GM19035 (cell line): ENCODE results near the gene ABCC6.
"Not testable (repeated sequence)": the region's sequence is repeated elsewhere in the genome, so short reads cannot be mapped to it uniquely, and the experiment has no call there.

Experiments used
- ATAC-seq: cut with Tn5 transposase; IDR thresholded peaks from one replicate; pipeline ENCODE4 v1.9.1; 2021; ENCODE audit not compliant: unreplicated experiment

ABCC6 gene

DNA sequence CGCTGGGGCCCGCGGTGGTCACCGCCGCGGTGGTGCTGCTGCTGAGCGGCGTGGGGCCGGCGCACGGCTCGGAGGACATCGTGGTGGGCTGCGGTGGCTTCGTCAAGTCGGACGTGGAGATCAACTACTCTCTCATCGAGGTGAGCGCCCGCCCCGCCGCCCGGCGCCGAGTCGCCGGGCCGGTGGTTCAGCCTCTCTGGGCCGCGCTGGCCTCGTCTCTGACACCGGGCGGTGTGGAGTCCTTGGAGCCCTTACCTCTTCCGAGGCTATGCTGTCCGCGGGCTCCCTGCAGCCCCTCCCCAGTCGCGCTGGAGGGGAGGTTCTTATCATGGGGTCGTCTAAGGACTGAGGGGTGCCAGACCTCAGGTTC is 9.4 kb upstream of the ABCC6 start:
- peak; percentile 48 for ATAC-seq

DNA sequence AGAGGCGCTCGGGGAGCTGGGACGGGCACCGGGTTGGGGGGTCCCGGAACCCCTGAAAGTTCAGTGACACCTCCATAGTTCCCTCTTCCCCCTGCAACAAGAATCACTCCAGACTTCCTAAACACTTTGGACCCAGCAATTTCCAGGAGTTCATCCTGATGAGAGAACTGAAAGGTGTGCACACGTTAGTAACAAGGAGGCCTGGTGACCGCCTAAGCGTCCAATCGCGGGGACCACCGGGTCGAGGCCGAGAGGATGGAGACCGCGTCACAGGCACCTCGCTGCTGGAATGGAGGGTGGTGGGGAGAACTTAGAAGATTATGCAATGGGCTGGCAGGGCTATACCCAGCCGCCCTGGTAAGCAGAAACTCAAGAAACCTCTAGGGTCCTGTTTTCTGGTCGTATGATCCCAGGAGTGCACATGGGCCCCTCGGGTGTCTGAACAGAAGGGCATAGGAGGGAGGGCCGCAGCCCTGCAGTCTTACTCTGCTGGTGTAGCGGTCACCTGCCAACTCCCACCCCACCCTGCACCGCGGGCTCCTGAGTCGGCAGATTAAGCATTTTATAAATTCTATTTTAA is 458 bp upstream of the ABCC6 start:
- ATAC-seq, result not testable (repeated sequence)

DNA sequence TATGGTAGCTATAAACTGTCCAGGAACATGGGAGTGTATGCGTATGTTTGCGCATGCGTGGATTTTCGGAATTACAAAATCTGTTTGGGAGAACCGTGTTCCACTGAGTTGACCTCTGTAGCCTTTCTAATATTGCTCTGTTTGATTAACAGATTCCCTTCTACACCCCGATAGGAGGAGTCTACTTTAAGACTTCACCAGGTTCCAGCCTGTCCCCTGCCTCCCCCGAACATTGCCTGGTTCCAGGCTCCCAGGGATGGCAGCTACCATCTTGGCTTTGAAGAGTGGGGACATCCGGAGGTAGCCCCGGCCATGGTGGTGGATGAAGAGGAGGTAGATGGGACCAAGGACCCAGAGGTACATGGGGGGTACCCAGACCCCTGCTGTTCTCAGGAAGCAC is 1.9 kb downstream of the ABCC6 start:
- ATAC-seq, result not testable (repeated sequence)

DNA sequence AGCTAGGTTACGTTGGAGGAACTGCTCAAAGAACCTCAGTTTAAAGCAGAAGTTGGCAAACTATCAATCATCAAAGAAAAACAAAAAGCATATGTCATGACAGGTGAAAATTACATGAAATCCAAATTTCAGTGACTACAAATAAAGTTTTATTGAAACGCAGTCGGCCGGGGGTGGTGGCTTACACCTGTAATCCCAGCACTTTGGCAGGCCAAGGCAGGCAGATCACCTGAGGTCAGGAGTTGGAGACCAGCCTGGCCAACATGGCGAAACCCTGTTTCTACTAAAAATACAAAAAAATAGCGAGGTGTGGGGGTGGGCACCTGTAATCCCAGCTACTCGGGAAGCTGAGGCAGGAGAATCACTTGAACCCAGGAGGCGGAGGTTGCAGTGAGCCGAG is 2.8 kb downstream of the ABCC6 start:
- ATAC-seq, result not testable (repeated sequence)

DNA sequence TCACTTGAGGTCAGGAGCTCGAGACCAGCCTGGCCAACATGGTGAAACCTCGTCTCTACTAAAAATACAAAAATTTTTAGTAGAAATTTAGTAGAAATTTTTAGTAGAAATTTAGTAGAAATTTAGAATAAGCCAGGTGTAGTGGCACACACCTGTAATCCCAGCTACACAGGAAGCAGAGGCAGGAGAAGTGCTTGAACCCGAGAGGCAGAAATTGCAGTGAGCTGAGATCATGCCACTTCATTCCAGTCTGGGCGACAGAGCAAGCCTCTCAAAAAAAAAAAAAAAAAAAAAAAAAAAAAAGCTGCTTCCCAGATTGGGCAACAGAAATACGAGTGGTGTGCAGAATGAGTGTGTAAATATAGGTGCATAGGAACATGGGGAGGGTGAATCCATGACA is 4.5 kb downstream of the ABCC6 start:
- ATAC-seq, result not testable (repeated sequence)

DNA sequence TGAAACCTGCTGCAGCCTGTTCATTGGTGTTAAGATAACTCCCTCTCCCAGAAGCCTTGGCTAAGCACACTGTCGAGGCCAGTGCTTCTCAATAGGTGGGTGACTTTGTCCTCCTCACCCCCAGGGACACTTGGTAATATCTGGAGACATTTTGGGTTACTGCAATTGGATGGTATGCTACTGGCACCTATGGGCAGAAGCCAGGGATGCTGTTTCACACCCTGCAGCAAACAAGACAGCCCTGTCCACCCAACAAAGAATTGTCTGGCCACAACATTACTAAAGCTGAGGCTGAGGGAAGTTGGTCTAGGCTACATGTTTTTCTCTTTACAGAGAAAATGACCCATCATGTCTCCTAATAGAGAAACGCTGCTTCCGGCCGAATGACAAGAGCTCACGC is 4.9 kb downstream of the ABCC6 start:
- ATAC-seq, result not testable (repeated sequence)

DNA sequence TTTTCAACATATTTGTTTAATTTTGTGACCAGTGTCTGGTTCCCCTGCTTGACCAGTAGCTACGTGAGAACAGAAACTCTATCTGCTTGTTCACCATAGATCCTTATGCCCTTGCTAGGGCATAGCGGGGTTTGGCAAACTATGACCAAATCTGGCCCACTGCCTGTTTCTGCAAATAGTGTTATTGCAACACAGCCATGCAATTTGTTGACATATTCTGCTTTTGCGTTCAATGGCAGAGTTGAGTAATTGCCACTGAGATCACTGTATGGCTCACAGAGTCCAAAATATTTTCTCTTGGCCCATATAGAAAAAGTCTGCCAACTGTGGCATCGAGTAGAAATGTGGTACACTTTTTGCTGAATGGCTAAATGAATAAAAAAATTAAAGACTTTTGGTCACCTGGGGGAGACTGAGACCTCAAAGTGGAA is 9.4 kb downstream of the ABCC6 start:
- ATAC-seq, result not testable (repeated sequence)

DNA sequence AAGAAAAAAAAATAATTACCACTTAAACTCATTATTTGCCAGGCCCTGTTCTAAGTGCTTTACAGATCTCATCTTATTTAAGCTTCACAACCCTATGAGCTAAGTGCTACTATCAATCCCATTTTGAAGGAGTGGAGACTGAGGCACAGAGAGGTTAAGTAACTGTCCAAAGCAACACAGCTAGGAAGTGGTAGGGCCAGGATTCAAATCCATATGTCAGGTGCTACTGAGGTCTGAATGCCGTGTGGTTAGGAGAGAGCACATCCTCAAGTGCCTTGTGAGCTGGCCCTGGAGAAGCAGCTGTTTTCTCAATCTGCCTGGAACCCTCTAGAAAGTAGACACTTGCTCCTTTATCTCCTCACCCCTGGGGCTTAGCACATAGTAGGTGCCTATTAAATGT is 11.9 kb downstream of the ABCC6 start:
- ATAC-seq, result not testable (repeated sequence)

DNA sequence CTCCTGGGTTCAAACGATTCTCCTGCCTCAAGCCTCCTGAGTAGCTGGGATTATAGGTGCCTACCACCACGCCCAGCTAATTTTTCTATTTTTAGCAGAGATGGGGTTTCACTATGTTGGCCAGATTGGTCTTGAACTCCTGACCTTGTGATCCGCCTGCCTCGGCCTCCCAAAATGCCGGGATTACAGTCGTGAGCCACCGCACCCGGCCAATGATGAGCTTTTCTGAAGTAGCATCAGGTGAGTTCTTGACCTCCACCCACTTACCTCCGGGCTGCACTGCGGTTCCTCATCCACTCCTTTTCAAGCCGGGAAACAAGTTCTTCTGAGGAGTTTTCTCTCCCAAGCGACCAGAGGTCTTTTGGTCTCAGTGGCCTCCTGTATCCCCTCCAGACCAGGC is 14.8 kb downstream of the ABCC6 start:
- not testable (repeated sequence) for ATAC-seq

DNA sequence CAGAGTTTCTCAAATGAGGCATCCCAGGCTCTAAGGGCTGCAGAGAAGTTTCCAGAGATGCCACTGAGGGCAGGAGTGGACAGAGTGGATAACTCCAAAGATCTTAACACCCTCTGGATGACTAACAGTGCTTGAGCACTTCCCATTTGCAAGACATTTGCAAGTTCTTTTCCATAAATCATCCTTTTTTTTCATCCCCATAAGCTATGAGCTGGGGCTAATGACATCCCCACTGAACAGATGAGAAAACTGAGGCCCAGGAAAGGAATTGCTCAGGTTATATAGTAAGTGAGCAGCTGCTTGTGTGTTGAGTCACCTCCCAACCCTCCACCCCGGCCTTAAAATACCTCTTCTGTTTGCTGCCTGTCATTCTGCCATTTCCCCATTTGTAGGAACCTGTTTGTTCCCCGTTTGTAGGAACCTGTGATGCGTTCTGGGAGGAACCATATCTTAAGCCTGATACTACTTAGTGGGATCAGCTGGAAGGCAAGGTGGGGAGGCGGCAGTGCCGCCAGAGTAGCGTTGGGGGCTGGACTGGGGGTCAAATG is 15.4 kb downstream of the ABCC6 start:
- not testable (repeated sequence) for ATAC-seq

DNA sequence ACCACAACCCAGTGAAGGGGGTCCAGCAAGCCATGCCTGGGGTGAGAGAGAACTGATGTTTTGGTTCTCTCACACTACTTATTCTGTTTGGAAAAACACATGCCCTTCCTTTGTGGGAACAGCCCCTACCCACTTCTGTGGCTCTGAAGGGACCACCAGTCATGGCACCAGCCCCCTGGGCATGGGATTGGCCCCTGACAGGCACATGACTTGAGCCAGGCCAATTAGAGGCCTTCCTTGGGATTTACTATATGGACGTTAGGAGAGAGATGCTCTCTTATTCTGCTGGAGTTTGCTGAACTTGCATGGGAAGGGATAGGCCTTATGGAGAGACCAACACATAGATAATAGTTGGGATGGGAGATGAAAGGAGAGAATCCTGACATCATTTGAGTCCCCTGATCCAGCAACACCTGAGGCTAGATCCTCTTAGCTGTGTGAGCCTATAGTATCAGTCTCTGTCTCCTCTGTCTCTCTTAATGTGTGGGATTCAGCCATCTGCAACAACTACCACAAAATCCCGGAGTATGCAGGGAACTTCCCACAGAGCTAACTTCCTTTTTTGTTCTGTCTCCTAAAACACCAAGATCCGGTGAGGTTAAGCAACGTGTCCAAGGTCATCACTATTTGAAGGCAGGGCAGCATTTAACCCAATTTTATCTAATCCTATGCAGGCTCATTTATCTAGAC is 16.1 kb downstream of the ABCC6 start:
- ATAC-seq, result not testable (repeated sequence)

DNA sequence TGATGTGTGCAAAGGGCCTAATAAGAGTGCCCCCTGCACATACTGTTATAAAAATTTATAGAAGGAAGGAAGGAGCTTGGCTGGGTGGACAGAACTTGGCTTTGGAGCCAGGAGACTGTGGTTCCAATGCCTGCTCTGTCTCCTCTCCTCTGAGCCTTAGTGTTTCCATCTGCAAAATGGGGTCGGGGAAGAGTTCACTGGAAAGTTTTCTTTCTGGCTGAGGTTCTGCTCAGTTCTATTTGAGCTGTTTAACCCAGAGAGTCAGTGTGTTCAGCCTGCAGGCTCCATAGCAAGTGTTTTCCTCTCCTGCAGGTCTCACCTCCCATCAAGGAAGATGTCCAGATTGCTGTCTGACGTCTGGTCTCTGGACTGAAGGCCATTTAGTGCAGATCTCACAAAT is 17.4 kb downstream of the ABCC6 start:
- ATAC-seq, result not testable (repeated sequence)

DNA sequence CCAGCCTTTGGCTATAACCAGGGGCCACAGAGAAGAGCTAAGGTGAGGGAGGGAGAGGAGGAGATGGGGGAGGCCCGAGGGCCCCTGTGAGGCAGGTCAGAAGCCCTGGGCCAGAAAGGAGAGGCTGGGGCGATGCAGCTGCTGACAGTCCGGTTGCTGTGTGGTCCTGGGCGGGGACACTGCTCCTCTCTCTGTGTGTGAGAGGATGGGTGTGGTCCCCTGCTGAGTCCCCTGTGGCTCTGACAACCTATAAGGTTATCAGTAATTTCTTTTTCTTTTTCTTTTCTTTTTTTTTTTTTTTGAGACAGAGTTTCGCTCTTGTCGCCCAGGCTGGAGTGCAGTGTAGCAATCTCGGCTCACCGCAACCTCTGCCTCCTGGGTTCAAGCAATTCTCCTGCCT is 18.7 kb downstream of the ABCC6 start:
- ATAC-seq, result not testable (repeated sequence)

DNA sequence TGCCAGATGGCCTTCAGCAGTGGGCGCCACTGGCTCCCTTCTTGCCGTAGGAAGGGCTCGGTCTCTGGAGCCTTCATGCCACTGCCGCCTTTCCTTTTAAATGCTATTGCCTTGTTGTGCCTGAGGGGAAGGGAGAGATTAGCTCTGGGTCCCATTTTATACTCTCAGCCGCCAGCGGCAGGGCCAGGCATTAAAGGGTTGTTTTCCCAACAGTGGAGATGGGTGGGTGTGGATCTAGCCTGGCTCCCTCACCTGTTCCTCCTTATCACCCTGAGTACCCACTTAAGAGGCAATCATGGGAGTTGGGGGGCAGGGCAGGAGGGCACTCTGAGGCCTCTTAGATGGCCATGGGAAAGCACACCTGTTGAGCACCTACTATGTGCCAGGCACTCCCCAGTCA is 19.8 kb downstream of the ABCC6 start:
- ATAC-seq, result not testable (repeated sequence)

DNA sequence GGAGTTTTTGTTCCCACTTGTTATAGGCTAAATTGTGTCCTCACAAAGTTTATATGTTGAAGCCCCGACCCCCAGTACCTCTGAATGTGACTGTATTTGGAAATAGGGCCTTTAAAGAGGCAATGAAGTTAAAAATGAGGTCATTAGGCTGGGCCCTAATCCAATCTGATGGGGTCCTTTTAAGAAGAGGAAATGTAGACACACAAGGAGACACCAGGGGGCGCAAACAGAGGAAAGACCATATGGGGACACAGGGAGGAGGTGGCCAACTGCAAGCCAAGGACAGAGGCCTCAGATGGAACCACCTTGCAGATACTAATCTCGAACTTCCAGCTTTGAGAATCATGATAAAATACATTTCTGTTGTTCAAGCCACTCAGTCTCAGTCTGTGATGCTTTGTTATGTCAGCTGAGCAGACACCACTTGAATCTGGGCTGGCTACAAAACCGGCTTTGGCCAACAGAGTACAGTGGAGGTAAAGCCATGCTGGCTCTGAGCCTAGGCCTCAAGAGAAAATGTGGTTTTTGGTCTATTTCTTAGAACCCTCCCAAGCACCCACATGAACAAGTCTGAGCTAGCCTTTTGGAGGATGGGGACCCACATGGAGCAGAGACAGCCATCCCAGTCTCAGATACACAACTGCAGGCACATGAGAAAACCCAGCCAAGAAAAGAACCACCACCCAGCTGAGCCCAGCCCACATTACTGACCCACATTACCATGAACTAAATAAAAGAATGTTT is 20.7 kb downstream of the ABCC6 start:
- ATAC-seq, result not testable (repeated sequence)

DNA sequence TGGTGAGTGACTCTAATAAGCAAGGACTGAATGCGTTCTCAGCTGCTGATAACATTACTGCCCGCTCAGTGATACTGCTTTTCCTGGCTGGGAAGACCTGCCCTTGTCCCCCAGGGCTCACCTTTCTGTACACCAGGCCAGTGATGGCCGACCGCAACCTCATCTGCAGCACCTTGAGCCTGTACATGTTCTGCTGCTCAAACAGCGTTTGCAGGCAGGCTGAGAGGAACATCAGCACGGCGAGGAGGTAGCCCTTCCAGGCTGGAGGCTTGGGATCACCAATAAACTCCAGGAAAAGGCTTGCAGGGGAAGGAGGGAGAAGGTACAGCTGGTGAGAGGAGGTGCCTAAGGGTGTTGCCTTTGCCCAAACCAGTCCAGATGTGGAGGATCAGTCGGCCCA is 21.4 kb downstream of the ABCC6 start:
- ATAC-seq, result not testable (repeated sequence)

DNA sequence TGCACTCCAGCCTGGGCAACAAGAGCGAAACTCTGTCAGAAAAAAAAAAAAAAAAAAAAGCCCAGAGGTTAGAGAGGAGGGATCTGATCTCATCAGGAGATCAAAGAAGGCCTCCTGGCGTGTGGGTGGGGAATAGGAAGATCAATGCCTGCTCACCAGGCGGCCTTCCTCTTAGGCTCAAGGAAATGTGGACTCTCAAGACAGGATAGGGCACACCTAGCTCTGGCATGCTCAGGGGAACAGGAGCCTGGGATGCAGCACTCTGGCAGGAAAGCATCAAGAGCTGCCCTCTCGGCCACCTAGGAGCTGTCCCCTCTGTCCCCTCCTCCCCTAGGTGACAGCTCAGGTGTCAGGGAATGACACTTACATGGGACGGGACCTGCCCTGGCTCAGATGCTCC is 22.9 kb downstream of the ABCC6 start:
- not testable (repeated sequence) for ATAC-seq

DNA sequence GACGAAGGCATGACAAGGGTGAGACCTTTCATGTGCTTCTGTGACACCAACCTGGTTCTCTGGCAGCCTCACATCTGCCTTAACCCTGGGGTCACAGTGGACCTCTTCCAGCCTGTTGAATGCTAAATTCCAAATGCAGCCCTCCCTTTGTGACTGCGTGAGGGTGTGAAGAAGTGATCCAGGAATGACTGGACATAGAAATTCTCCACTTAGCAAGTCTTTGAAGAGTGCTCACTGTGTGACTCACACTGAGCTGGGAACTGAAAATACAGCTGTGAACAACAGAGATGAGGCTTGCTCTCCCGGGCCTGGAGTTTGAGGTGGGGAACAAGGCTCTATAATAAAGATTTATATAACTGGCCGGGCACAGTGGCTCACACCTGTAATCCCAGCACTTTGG is 23.9 kb downstream of the ABCC6 start:
- ATAC-seq, result not testable (repeated sequence)

DNA sequence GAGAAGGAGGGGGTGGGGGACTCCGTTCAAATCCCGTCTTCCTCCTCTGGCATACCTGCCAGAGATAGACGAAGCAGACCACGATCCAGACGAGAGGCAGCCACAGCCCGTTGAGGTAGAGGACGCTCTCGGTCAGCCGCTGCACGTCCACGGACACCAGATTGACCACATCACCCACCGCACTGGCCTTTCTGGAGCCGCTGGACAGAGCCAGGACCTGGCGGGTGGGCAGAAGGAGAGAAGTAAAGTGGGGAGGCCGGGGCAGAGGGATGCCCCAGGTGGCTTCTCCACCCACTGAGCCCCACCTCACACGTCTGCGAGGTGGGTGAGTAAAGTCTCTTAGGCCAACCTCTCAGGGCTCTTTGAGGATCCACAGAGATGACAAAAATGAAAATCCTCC is 25.3 kb downstream of the ABCC6 start:
- ATAC-seq, result no peak

DNA sequence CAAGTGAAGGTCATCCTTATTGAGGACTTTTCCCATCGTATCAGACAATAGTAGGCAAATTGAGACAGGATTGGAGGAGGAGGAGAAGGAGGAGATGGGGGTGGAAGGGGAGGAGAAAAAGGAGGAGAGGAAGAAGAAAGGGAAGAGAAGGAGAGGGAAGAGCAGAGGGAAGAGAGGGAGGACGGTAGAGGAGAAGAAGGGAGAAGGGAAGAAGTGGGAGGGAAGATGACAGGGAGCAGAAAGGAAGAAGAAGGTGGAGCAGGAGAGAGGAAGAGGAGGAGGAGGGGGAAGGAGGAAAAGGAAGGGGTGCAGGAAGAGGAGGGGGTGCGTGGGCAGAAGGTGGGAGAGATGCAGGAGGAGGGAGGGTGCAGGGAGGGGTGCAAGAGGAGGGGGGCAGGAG is 26.0 kb downstream of the ABCC6 start:
- ATAC-seq, result no peak

DNA sequence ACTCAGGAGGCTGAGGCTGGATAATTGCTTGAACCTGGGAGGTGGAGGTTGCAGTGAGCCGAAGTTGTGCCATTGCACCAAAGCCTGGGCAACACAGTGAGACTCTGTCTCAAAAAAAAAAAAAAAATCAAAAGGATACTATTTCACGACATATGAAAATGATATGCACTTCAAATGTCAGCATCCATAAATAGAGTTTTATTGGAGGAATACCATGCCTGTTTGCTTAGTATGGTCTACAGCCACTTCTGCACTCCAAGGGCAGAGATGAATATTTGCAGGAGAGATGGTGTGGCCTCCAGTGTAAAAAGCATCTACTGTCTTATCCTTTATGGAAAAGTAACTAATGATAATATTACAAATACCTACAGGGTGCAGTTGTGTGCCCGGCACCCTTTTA is 27.2 kb downstream of the ABCC6 start:
- ATAC-seq, result no peak
